GM21515 (cell line): ENCODE measurements around the gene ERMP1.
"Not testable (repeated sequence)": the region's sequence is repeated elsewhere in the genome, so short reads cannot be mapped to it uniquely, and the experiment has no call there.

Experiments
- ATAC-seq: cut with Tn5 transposase; IDR thresholded peaks from one replicate; pipeline ENCODE4 v1.9.1; 2021; ENCODE audit not compliant: unreplicated experiment

ERMP1 gene

GRCh38 chr9:5832538-5833529 lies at the start of gene ERMP1:
Gene ERMP1, minus strand, starts transcription at chr9:5833117. Its CDS starts 90 bp downstream, at chr9:5833027.
- peak; percentile 79 for ATAC-seq

GRCh38 chr9:5882244-5883012 lies 49.5 kb upstream of the ERMP1 start:
- ATAC-seq: not testable (repeated sequence)

- ATAC-seq: no peak
These were observed 46.7 kb upstream of the ERMP1 start for GRCh38 chr9:5879419-5880181.

- no peak for ATAC-seq
These were observed 43.8 kb upstream of the ERMP1 start for GRCh38 chr9:5876711-5877110.

GRCh38 chr9:5876026-5876425 lies 43.1 kb upstream of the ERMP1 start:
- ATAC-seq: no peak

- ATAC-seq: no peak
These were observed 41.1 kb upstream of the ERMP1 start for GRCh38 chr9:5874048-5874447.

- ATAC-seq: no peak
These were observed 40.5 kb upstream of the ERMP1 start for GRCh38 chr9:5873439-5873838.

GRCh38 chr9:5872511-5872910 lies 39.6 kb upstream of the ERMP1 start:
- ATAC-seq: no peak

- ATAC-seq: no peak
These were observed 38.9 kb upstream of the ERMP1 start for GRCh38 chr9:5871785-5872184.

GRCh38 chr9:5870691-5871090 lies 37.8 kb upstream of the ERMP1 start:
- ATAC-seq: no peak

GRCh38 chr9:5870020-5870339 lies 37.1 kb upstream of the ERMP1 start:
- ATAC-seq: no peak

GRCh38 chr9:5869315-5870019 lies 36.5 kb upstream of the ERMP1 start:
- no peak for ATAC-seq

- no peak for ATAC-seq
These were observed 35.3 kb upstream of the ERMP1 start for GRCh38 chr9:5868235-5868634.

- ATAC-seq: no peak
These were observed 33.8 kb upstream of the ERMP1 start for GRCh38 chr9:5866685-5867084.

GRCh38 chr9:5866272-5866671 lies 33.4 kb upstream of the ERMP1 start:
- ATAC-seq: no peak

- ATAC-seq: no peak
These were observed 31.5 kb upstream of the ERMP1 start for GRCh38 chr9:5864446-5864845.

GRCh38 chr9:5863092-5863746 lies 30.3 kb upstream of the ERMP1 start:
- no peak for ATAC-seq

GRCh38 chr9:5858833-5859232 lies 25.9 kb upstream of the ERMP1 start:
- ATAC-seq: no peak

- no peak for ATAC-seq
These were observed 25.0 kb upstream of the ERMP1 start for GRCh38 chr9:5857928-5858327.
